Activated naive CD8-positive, alpha-beta T cell treated with anti-CD3 and anti-CD28 coated beads, Interleukin-2, amount 50 U/mL, for 16 hours (primary cell): ENCODE measurements around the gene HEATR5B.

Experiments used
- DNase-seq: peaks from one replicate; pipeline ENCODE4 v3.0.0-alpha.2; 2020; ENCODE audit warnings: low read depth, low spot score

The HEATR5B gene

GRCh38 chr2:37083873-37084794 lies at the start of gene HEATR5B, which contains the start of gene GPATCH11:
HEATR5B (minus strand) TSS chr2:37084372; CDS start chr2:37083414, 958 bp downstream.
GPATCH11 (plus strand) TSS chr2:37084518; CDS start chr2:37088382, 3,864 bp downstream.
- DNase-seq, result peak; percentile 82

- DNase-seq, result no peak
Measured at GRCh38 chr2:37132914-37133313, 48.7 kb upstream of the HEATR5B start.

GRCh38 chr2:37125416-37125815 lies 41.2 kb upstream of the HEATR5B start:
- DNase-seq, result no peak

GRCh38 chr2:37119157-37119556 lies 35.0 kb upstream of the HEATR5B start:
- no peak for DNase-seq

- no peak for DNase-seq
Measured at GRCh38 chr2:37117566-37117965, 33.4 kb upstream of the HEATR5B start.

- DNase-seq, result no peak
Measured at GRCh38 chr2:37111958-37112357, 27.8 kb upstream of the HEATR5B start.

GRCh38 chr2:37110306-37111212 lies 26.4 kb upstream of the HEATR5B start:
- DNase-seq, result no peak

GRCh38 chr2:37109523-37109922 lies 25.4 kb upstream of the HEATR5B start:
- no peak for DNase-seq

- DNase-seq, result no peak
Measured at GRCh38 chr2:37105150-37105549, 21.0 kb upstream of the HEATR5B start.

- no peak for DNase-seq
Measured at GRCh38 chr2:37104178-37104577, 20.0 kb upstream of the HEATR5B start.

GRCh38 chr2:37102588-37102987 lies 18.4 kb upstream of the HEATR5B start:
- no peak for DNase-seq

GRCh38 chr2:37100054-37100453 lies 15.9 kb upstream of the HEATR5B start:
- DNase-seq, result no peak

GRCh38 chr2:37098416-37099118 lies 14.4 kb upstream of the HEATR5B start:
- no peak for DNase-seq

- DNase-seq, result no peak
Measured at GRCh38 chr2:37096568-37096967, 12.4 kb upstream of the HEATR5B start.

GRCh38 chr2:37091873-37092272 lies 7.7 kb upstream of the HEATR5B start:
- no peak for DNase-seq

GRCh38 chr2:37090019-37090477 lies 5.9 kb upstream of the HEATR5B start:
- no peak for DNase-seq

GRCh38 chr2:37085731-37086147 lies 1.6 kb upstream of the HEATR5B start:
- no peak for DNase-seq

- DNase-seq, result no peak
Measured at GRCh38 chr2:37084797-37085196, 625 bp upstream of the HEATR5B start.

GRCh38 chr2:37080689-37081088 lies 3.5 kb downstream of the HEATR5B start:
- no peak for DNase-seq

GRCh38 chr2:37080266-37080665 lies 3.9 kb downstream of the HEATR5B start:
- DNase-seq, result no peak

GRCh38 chr2:37070931-37071330 lies 13.2 kb downstream of the HEATR5B start:
- no peak for DNase-seq
